Prostate gland (tissue), 2 donors: ENCODE measurements around the gene HOXA7. TPM values are rescaled to one million over a fixed set of nuclear protein-coding genes. Genes with fewer than 3 reads are reported as not detected.

Experiments used
- DNase-seq: peaks from one replicate; pipeline ENCODE4 v3.0.0-alpha.2; 2019; ENCODE audit warnings: low spot score
- H3K27ac ChIP-seq, 2 donors: fragments of 200-600 bp; sonication (generic); 2 replicates each; pipeline ENCODE4 v1.5.1; 2017 to 2019
- H3K27me3 ChIP-seq: fragments of 200-600 bp; sonication (generic); replicated peaks from 2 replicates; pipeline ENCODE4 v1.5.1; 2019; ENCODE audit not compliant: insufficient read depth
- H3K36me3 ChIP-seq, 2 donors: fragments of 200-600 bp; sonication (generic); 1 replicate in 1 of 2; 2 replicates in 1 of 2; pipeline versions ENCODE4 v1.5.1 to v1.8.1; 2017 to 2019
- H3K4me1 ChIP-seq: fragments of 200-600 bp; sonication (generic); replicated peaks from 2 replicates; pipeline ENCODE4 v1.5.1; 2019
- H3K4me3 ChIP-seq, 2 donors: fragments of 200-600 bp; sonication (generic); 2 replicates each; pipeline ENCODE4 v1.5.1; 2017 to 2019
- H3K9me3 ChIP-seq: fragments of 200-600 bp; sonication (generic); 2 replicates; pipeline ENCODE4 v1.5.1; 2017
- POLR2A ChIP-seq: fragments of 450-650 bp; IDR thresholded peaks from one replicate; pipeline ENCODE4 v1.6.1; 2016; ENCODE audit warnings: antibody characterized with exemption, mild to moderate bottlenecking
- POLR2AphosphoS5 ChIP-seq: sonication (generic); formaldehyde crosslinking; IDR thresholded peaks from one replicate; pipeline ENCODE4 v1.6.1; 2017; ENCODE audit warnings: antibody characterized with exemption
- WGBS: methylation state at CpG from one replicate; pipeline ENCODE4 v1.1.5; 2018; 5-methylcytosine and 5-hydroxymethylcytosine counted together
- intact Hi-C: fragments of 100-400 bp; cut with DNase I; formaldehyde crosslinking; loops from one replicate; pipeline ENCODE4 v1.14.2; 2022
- total RNA-seq, 2 donors: library from RNA; depleted of rRNA; stranded (reverse); fragments of >200 nt; gene quantifications; one replicate each; pipeline ENCODE4 v1.1.0, GENCODE V29; 2016
- TF ChIP-seq, protein P1 (sequence below), 4 experiments: fragments of 200-600 bp in 2 of 4; fragments of 450-650 bp in 2 of 4; sonication (generic) in 2 of 4; IDR thresholded peaks; 1 replicate in 3 of 4; 2 replicates in 1 of 4; pipeline ENCODE4 v1.5.1; 2016 to 2019; ENCODE audit warnings: antibody characterized with exemption in 4 of 4, mild to moderate bottlenecking in 2 of 4, moderate library complexity in 2 of 4

Gene HOXA7
- total RNA-seq, 2 donors from 2014 or later = 2.2 to 4.6 TPM

DNA sequence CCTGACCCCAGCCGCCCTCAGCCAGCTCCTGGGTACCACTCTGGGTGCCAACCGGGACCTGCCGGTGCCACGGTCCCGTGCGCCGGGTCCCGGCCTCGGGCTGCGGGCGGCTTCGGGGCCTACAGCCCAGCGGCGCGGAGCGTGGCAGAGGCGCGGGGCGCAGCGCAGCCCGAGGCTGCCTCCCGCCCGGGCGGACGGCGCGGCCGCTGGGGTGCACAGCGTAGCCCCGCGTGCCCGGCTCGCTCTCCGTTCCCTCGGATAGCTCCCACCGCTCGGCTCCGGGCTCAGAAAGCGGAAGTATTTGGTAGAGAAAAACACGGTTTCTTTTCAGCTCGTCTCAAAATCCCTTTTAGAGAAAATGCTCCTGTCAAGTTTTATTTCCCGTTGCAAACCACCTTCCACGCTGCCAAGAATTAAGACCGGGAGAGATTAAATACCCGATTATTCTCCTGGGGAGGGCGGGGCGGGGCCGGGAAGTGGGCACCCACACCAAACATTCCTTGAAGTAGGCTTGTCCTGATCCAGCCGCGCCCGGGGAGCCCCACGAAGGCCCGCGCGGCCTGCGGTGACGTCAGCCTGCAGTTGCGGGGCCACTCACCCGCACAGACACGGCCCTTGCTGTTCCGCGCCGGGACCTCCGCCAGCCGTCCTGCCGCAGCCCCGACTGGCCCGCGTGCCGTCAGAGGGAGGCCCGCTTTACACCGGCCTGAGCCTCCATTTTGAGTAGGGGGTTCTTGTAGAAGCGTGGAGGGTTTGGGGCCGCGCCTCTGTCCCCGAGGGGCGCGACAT lies 36.3 kb upstream of the HOXA7 start:
- no peaks in the 10 kb centered on the region for H3K9me3 ChIP-seq
- no peak for TF ChIP-seq POLR2A
- peak; percentile 27 for TF ChIP-seq POLR2AphosphoS5
- peak overlapping the region; percentile 76 to 81 for H3K4me3 ChIP-seq
- no peaks in the 10 kb centered on the region for H3K27me3 ChIP-seq
- peak; percentile 55 for DNase-seq
- H3K4me1 ChIP-seq = peaks cover 16% of the 10 kb centered on the region
- no peaks in the 10 kb centered on the region for H3K36me3 ChIP-seq
- under 1% methylated on average over 41 of the region's 78 CpGs for WGBS
- peak overlapping the region; percentile 96 to 97 for H3K27ac ChIP-seq
- intact Hi-C loops = no loop called here

DNA sequence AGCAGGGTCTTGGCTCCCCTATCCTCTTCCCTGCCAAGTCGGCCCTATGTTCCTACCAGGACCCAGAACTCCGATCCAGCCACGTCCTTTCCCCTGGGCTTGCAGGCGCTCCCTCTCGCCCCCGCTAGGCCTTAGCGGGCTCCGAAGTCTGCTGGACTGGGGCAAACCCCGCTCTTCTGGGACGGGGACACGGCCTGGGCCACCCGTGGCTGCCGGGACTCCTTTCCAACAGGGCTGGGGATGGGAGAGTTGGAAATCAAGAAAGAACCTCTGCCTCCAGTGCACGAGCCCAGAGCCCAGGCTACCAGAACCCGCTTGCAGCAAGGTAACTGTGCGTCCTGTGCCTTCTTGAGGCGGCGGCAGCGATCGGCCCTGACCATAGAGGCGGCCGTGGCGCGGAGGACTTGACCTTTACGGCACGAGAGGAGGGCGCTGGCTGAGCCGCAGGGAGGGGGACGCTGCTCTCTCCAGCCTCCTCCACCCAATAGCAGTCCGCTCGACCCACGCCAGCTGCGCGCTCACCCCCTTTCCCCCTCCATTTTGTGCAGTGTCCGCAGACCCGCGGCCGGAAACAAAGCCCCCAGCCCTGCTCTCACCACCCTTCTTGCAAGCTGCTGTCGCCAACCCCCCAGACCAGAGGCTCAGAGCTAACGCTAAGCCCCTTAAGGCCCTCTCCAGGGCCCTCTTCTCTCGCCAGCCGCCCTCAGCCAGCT lies 35.5 kb upstream of the HOXA7 start:
- H3K27ac ChIP-seq = peak overlapping the region; percentile 96 to 97
- WGBS = 8% methylated on average over 42 of the region's 42 CpGs
- DNase-seq = peak; percentile 59
- peak overlapping the region; percentile 76 to 81 for H3K4me3 ChIP-seq
- H3K9me3 ChIP-seq = no peaks in the 10 kb centered on the region
- intact Hi-C loops = no loop called here
- no peaks in the 10 kb centered on the region for H3K36me3 ChIP-seq
- TF ChIP-seq POLR2A = peak; percentile 11
- TF ChIP-seq, protein P1, sequence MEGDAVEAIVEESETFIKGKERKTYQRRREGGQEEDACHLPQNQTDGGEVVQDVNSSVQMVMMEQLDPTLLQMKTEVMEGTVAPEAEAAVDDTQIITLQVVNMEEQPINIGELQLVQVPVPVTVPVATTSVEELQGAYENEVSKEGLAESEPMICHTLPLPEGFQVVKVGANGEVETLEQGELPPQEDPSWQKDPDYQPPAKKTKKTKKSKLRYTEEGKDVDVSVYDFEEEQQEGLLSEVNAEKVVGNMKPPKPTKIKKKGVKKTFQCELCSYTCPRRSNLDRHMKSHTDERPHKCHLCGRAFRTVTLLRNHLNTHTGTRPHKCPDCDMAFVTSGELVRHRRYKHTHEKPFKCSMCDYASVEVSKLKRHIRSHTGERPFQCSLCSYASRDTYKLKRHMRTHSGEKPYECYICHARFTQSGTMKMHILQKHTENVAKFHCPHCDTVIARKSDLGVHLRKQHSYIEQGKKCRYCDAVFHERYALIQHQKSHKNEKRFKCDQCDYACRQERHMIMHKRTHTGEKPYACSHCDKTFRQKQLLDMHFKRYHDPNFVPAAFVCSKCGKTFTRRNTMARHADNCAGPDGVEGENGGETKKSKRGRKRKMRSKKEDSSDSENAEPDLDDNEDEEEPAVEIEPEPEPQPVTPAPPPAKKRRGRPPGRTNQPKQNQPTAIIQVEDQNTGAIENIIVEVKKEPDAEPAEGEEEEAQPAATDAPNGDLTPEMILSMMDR (IDR thresholded peaks at IDR 0.05) = peak in 2 of 4 experiments; percentile 5 to 18
- peak; percentile 8 for TF ChIP-seq POLR2AphosphoS5
- H3K4me1 ChIP-seq = peaks cover 16% of the 10 kb centered on the region
- no peaks in the 10 kb centered on the region for H3K27me3 ChIP-seq

DNA sequence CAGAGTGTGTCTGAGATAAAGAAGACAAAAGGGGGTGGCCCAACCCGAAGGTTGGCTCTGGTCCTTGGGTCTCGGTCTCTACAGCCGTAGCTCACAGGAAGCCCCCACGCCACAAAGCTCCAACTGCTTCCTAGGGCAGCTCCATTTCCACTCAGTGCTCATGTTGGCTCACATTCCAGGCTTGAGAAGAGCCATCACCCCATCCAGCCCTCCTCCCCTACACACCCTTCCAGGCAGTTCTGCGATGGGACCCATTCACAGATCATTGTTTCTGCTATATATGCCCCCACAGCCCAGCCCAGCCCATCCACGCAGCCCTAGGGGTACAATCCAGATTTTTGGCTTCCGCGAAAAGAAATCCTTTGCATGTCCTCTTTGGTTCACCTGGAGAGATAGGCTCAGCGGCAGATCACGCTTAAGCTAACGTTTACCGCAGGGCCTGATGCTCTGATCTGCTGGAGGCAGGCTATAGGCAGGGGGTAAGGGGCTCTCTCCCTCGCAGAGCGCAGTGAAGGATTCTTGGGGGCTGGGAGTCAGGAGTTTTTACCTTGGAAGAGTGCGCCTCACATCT lies 34.8 kb upstream of the HOXA7 start:
- Histone ChIP-seq H3K4me3 (peak overlapping the region; percentile 76 to 81), H3K9me3 (no peaks in the 10 kb centered on the region), H3K4me1 (peaks cover 16% of the 10 kb centered on the region), H3K36me3 (no peaks in the 10 kb centered on the region), H3K27ac (peak overlapping the region; percentile 96 to 97), H3K27me3 (no peaks in the 10 kb centered on the region)
- WGBS = 20% methylated on average over 15 of the region's 15 CpGs
- DNase-seq = peak; percentile 33
- intact Hi-C loops = no loop called here
- no peak for TF ChIP-seq POLR2AphosphoS5
- TF ChIP-seq, protein P1 (IDR thresholded peaks at IDR 0.05) = no peak
- TF ChIP-seq POLR2A = no peak

DNA sequence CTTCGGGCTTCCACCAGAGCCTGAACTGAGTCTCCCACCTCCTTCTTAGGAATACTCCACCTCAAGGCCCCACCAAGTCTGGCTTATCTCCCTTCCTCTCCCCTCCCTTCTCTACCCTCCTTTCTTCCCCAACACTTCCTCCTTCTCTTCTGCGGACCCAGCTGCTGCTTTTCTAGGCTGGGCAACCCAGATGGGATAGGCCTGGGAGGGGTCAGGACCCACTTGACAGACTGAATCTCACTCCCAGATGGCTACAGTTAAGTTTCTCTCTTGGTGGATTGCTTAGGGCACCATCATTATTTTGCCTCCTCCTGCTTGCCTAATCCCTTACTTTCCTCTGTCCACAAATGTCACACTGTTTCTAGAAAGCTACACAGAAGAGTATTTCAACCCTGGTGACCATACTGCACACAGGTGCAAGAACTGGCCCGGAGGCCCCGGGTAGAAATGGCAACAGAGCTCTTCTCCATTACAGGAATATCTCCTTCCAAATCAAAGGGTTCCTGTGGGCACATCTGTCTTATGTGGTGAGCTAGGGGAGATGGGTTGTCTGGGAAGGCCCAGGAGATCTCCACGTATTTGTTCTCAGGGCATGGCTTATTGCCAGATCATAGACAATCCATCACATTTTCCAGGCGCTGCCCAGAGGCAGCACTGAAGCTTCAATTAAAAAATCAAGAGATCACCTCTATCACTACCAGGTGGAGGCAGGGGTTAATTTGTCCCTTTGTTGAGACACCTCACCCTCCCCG lies 33.7 kb upstream of the HOXA7 start:
- DNase-seq = peak; percentile 27
- no peaks in the 10 kb centered on the region for H3K27me3 ChIP-seq
- H3K4me3 ChIP-seq = peak overlapping the region in 1 of 2 donors; percentile 76
- 12% methylated on average over 7 of the region's 7 CpGs for WGBS
- peak overlapping the region; percentile 96 to 97 for H3K27ac ChIP-seq
- TF ChIP-seq POLR2AphosphoS5 = no peak
- no peak for TF ChIP-seq POLR2A
- TF ChIP-seq, protein P1 (IDR thresholded peaks at IDR 0.05) = no peak
- H3K9me3 ChIP-seq = no peaks in the 10 kb centered on the region
- peaks cover 16% of the 10 kb centered on the region for H3K4me1 ChIP-seq
- H3K36me3 ChIP-seq = no peaks in the 10 kb centered on the region
- intact Hi-C loops = no loop called here
